GM23338 (cell line): ENCODE results near the gene ARHGAP42. TPM values are rescaled to one million over a fixed set of nuclear protein-coding genes. Genes with fewer than 3 reads are reported as not detected.
A peak's percentile ranks its signal among the peaks of the same experiment; 100 is the strongest.

Experiments
- ATAC-seq: fragments of 200-7000 bp; cut with Tn5 transposase; 3 replicates; pipeline ENCODE4 v1.9.1; 2020
- DNase-seq: peaks from one replicate; pipeline ENCODE4 v3.0.0-alpha.2; 2015; ENCODE audit warnings: low spot score
- H2AFZ ChIP-seq: fragments of 200-600 bp; sonication (generic); 2 replicates; pipeline ENCODE4 v1.8.0; 2016; ENCODE audit warnings: antibody characterized with exemption, mild to moderate bottlenecking, moderate library complexity
- H3F3A ChIP-seq: fragments of 200-600 bp; sonication (generic); replicated peaks from 2 replicates; pipeline ENCODE4 v1.8.0; 2017; ENCODE audit warnings: antibody characterized with exemption, mixed run types, low read depth
- H3K27ac ChIP-seq: fragments of 200-600 bp; sonication (generic); 2 replicates; pipeline ENCODE4 v1.6.1; 2016; ENCODE audit warnings: low read depth
- H3K27me3 ChIP-seq: fragments of 200-600 bp; sonication (generic); 2 replicates; pipeline ENCODE4 v1.8.0; 2016; ENCODE audit warnings: mild to moderate bottlenecking, mixed run types, moderate library complexity; ENCODE audit not compliant: insufficient read depth
- H3K36me3 ChIP-seq: fragments of 200-600 bp; sonication (generic); 2 replicates; pipeline ENCODE4 v1.8.0; 2016; ENCODE audit warnings: mild to moderate bottlenecking; ENCODE audit not compliant: insufficient read depth
- H3K4me1 ChIP-seq: fragments of 200-600 bp; sonication (generic); 2 replicates; pipeline ENCODE4 v1.8.0; 2016; ENCODE audit warnings: mild to moderate bottlenecking, moderate library complexity; ENCODE audit not compliant: insufficient read depth
- H3K4me2 ChIP-seq: fragments of 200-600 bp; sonication (generic); 2 replicates; pipeline ENCODE4 v1.7.1; 2017; ENCODE audit warnings: mixed run types
- H3K4me3 ChIP-seq: fragments of 200-600 bp; sonication (generic); 2 replicates; pipeline ENCODE4 v1.6.1; 2016; ENCODE audit warnings: mixed run types
- H3K79me2 ChIP-seq: fragments of 200-600 bp; sonication (generic); replicated peaks from 2 replicates; pipeline ENCODE4 v1.8.0; 2017; ENCODE audit warnings: mild to moderate bottlenecking; ENCODE audit not compliant: insufficient read depth
- H3K9me2 ChIP-seq: fragments of 200-600 bp; sonication (generic); 2 replicates; pipeline ENCODE4 v1.8.0; 2017; ENCODE audit not compliant: insufficient read depth
- H4K20me1 ChIP-seq: fragments of 200-600 bp; sonication (generic); replicated peaks from 2 replicates; pipeline ENCODE4 v1.8.0; 2017; ENCODE audit warnings: mild to moderate bottlenecking; ENCODE audit not compliant: insufficient read depth
- H3K27ac Mint-ChIP-seq: 2 replicates; pipeline ENCODE4 v1.8.0; 2020; ENCODE audit warnings: inconsistent platforms, mild to moderate bottlenecking, moderate library complexity, mixed read lengths
- H3K27me3 Mint-ChIP-seq: 3 replicates; pipeline ENCODE4 v1.8.0; 2022; ENCODE audit warnings: low read depth, mild to moderate bottlenecking, moderate library complexity, mixed read lengths, inconsistent platforms; ENCODE audit not compliant: insufficient read depth, poor library complexity
- H3K36me3 Mint-ChIP-seq: 3 replicates; pipeline ENCODE4 v1.8.0; 2021; ENCODE audit warnings: low read depth, mild to moderate bottlenecking, inconsistent platforms, moderate library complexity, mixed read lengths
- H3K4me1 Mint-ChIP-seq: 3 replicates; pipeline ENCODE4 v1.8.0; 2020; ENCODE audit warnings: mild to moderate bottlenecking, inconsistent platforms, mixed read lengths
- H3K4me3 Mint-ChIP-seq: 3 replicates; pipeline ENCODE4 v1.8.0; 2021; ENCODE audit warnings: moderate library complexity, mild to moderate bottlenecking, inconsistent platforms, mixed read lengths
- H3K9me3 Mint-ChIP-seq: 3 replicates; pipeline ENCODE4 v1.8.0; 2020; ENCODE audit warnings: moderate library complexity, mild to moderate bottlenecking, inconsistent platforms, mixed read lengths
- CREB1 ChIP-seq: fragments of 250-450 bp; sonication (Bioruptor Pico); IDR thresholded peaks from 2 replicates; pipeline ENCODE4 v1.5.0; 2020; ENCODE audit warnings: low read depth, mild to moderate bottlenecking, moderate library complexity
- CTCF ChIP-seq, 2 experiments: fragments of 200-600 bp in 1 of 2; sonication (generic) in 1 of 2; conservative IDR thresholded peaks; 2 replicates each; pipeline versions ENCODE4 v1.5.1 to v1.6.1; 2016 to 2017; ENCODE audit warnings: antibody characterized with exemption in 2 of 2, low read depth in 2 of 2, mild to moderate bottlenecking in 2 of 2, moderate library complexity in 1 of 2
- STAT1 ChIP-seq: IDR thresholded peaks from one replicate; pipeline ENCODE4 v1.6.1; 2016; ENCODE audit warnings: antibody characterized with exemption; ENCODE audit not compliant: unreplicated experiment
- ZNF462 ChIP-seq: fragments of 250-450 bp; sonication (Bioruptor Pico); IDR thresholded peaks from 2 replicates; pipeline ENCODE4 v1.5.0; 2020; ENCODE audit warnings: mild to moderate bottlenecking, moderate library complexity
- polyA plus RNA-seq: library from polyadenylated mRNA; unstranded; fragments of >200 nt; fragmentation: Nextera tagmentation; extraction: Ambion mirVana; gene quantifications from 2 replicates; pipeline ENCODE4 v1.2.1, GENCODE V29; 2016
- total RNA-seq: library from RNA; depleted of rRNA; stranded (reverse); fragments of >200 nt; shearing (Covaris generic); gene quantifications from 2 replicates; pipeline ENCODE4 v1.2.3, GENCODE V29; 2014

The ARHGAP42 gene
- total and polyA plus RNA-seq, 2 experiments from 2014 or later: 23.7 to 35.7 TPM

DNA sequence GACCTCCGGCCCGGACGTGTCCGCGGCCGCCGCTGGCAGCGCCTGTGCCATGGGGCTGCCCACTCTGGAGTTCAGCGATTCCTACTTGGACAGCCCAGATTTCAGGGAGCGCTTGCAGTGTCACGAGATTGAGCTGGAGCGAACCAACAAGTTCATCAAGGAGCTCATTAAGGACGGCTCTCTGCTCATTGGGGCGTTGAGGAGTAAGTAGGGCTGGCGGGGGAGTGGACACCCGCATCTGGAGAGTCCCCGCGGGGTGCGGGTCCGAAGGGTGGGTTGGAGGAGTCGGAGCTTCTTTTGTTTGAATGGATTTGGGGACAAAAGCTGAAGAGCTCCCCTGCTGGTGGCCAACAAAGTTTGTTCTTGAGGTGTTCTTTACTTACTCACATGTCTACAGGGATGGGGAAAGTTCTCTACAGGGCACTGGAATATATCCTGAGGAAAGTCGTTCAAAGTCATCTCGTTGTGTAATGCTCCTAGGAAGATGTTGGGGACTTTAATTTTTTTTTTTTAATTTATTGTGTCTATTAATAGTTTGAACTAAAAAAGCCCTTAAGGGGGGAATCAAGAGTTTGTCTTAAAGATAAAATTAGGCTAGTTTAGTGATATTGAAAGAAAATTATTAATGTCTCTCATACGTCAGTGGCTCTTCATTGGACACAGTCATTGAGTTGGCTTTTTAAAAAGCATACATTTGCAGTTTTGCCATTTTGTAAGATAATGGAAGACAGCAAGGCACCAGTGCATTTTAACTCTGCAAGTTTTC is 725 bp downstream of the ARHGAP42 start:
- Mint-ChIP-seq H3K36me3 (peaks cover 5% of the 10 kb centered on the region; the same call in 2 of the 3 replicates), H3K4me1 (peaks cover 46% of the 10 kb centered on the region), H3K9me3 (peaks cover 3% of the 10 kb centered on the region; the same call in 1 of the 3 replicates)

More for the DNA sequence above, 725 bp downstream of the ARHGAP42 start:
- Histone ChIP-seq H3K79me2 (peaks cover 50% of the 10 kb centered on the region), H3K36me3 (no peaks in the 10 kb centered on the region), H3K4me2 (peak overlapping the region; percentile 76), H4K20me1 (no peaks in the 10 kb centered on the region; the same call in 1 of the 2 replicates), H3K27ac (peak overlapping the region; percentile 87), H2AFZ (0 out of 2 replicates have a peak overlapping the region, but pooled peaks have one; percentile 66), H3K9me2 (no peaks in the 10 kb centered on the region), H3K4me3 (peak overlapping the region; percentile 88), H3K4me1 (peaks cover 41% of the 10 kb centered on the region), H3F3A (no peaks in the 10 kb centered on the region), H3K27me3 (no peaks in the 10 kb centered on the region)
- peak overlapping the region; percentile 99 for H3K4me3 Mint-ChIP-seq
- H3K27me3 Mint-ChIP-seq: peaks cover 5% of the 10 kb centered on the region
- 0 out of 2 replicates have a peak, but pooled peaks have one; percentile 4 for TF ChIP-seq ZNF462 (CRISPR knock-in tag)
- peak; percentile 49 to 68 for TF ChIP-seq CTCF (conservative IDR thresholded peaks at IDR 0.05; ENCODE audit: low read depth in 2 of 2)
- no peak for TF ChIP-seq STAT1
- 0 out of 2 replicates have a peak, but pooled peaks have one; percentile 14 for TF ChIP-seq CREB1
- peak; percentile 60 for ATAC-seq
- H3K27ac Mint-ChIP-seq: peak overlapping the region; percentile 96
- peak; percentile 93 for DNase-seq
